Measurements from ENCODE around the gene YIPF5. TPM values are rescaled to one million over a fixed set of nuclear protein-coding genes. Genes with fewer than 3 reads are reported as not detected.

The YIPF5 gene
- total RNA-seq, 1 donor from 2014 or later: 26.1 TPM

DNA sequence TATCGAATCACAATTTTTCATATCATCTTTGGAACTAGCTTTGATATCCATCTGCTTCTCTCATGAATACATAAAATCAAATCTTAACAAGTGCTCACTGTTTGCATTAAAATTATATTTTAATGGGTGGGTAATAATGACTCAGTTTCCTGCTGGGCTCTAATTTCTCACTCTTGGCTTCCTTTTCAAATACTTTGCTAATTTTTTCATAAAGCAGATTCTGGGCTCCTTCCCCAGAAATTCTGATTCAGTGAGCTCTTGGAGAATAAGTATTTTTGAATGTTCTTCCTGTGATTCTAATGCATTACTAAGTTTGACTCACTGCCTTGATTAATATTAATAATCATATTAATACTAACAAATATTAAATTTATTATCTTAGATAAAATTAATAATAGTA, 48.9 kb downstream of the YIPF5 start:
- intact Hi-C loops (cut with micrococcal nuclease): no loop called here
- no peak overlapping the region for H3K27ac ChIP-seq (replicated peaks)

DNA sequence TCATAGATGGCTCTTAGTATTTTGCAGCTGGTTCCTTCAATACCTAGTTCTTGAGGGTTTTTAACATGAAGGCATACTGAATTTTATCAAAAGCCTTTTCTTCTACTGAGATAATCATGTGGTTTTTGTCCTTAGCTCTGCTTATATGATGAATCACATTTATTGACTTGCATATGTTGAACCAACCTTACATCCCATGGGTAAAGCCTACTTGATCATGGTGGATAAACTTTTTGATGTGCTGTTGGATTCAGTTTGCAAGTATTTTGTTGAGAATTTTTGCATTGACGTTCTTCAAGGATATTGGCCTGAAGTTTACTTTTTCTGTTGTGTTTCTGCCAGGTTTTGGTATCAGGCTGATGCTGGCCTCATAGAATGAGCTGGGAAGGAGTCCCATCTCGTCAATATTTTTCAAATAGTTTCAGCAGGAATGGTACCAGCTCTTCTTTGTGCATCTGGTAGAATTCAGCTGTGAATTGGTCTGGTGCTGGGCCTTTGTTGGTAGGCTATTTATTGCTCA, 49.7 kb downstream of the YIPF5 start:
- H3K4me1 ChIP-seq: peaks cover 8% of the 10 kb centered on the region
- TF ChIP-seq, protein P1, sequence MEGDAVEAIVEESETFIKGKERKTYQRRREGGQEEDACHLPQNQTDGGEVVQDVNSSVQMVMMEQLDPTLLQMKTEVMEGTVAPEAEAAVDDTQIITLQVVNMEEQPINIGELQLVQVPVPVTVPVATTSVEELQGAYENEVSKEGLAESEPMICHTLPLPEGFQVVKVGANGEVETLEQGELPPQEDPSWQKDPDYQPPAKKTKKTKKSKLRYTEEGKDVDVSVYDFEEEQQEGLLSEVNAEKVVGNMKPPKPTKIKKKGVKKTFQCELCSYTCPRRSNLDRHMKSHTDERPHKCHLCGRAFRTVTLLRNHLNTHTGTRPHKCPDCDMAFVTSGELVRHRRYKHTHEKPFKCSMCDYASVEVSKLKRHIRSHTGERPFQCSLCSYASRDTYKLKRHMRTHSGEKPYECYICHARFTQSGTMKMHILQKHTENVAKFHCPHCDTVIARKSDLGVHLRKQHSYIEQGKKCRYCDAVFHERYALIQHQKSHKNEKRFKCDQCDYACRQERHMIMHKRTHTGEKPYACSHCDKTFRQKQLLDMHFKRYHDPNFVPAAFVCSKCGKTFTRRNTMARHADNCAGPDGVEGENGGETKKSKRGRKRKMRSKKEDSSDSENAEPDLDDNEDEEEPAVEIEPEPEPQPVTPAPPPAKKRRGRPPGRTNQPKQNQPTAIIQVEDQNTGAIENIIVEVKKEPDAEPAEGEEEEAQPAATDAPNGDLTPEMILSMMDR (IDR thresholded peaks at IDR 0.05; ENCODE audit: borderline replicate concordance): no peak
- H3K4me3 ChIP-seq: no peak overlapping the region

More for the DNA sequence above, 48.9 kb downstream of the YIPF5 start:
- DNase-seq: no peak
- H3K27me3 ChIP-seq (ENCODE audit: low read depth): no peaks in the 10 kb centered on the region
- H3K9me3 ChIP-seq (replicated peaks): peaks cover 5% of the 10 kb centered on the region
- H3K4me1 ChIP-seq: peaks cover 8% of the 10 kb centered on the region
- TF ChIP-seq, protein P1 (IDR thresholded peaks at IDR 0.05; ENCODE audit: borderline replicate concordance): no peak
- H3K36me3 ChIP-seq: no peaks in the 10 kb centered on the region
- H3K4me3 ChIP-seq: no peak overlapping the region

DNA sequence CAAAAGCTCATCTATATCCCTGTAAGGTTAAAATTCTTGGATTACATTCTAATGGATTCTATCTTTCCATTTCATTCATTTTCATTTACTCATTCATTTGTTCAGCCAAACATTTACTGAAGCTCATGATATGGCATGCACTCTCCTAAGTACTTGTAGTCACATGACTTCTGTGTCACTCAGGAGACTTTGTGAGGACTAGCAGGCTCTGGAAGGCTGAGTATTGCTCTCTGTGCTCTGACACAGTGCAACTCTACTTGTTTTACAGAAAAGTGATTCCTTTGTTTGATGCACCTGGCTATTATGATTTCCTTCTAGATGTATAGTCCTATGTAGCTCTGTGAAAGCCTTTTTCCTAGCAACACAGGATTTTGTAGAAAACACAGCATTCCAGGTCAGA, 53.0 kb downstream of the YIPF5 start:
- DNase-seq: no peak
- Histone ChIP-seq H3K27me3 (ENCODE audit: low read depth) (no peaks in the 10 kb centered on the region), H3K27ac (replicated peaks) (no peak overlapping the region), H3K4me3 (no peak overlapping the region), H3K4me1 (peaks cover 8% of the 10 kb centered on the region), H3K36me3 (no peaks in the 10 kb centered on the region), H3K9me3 (replicated peaks) (peaks cover 5% of the 10 kb centered on the region)
- TF ChIP-seq, protein P1 (IDR thresholded peaks at IDR 0.05; ENCODE audit: borderline replicate concordance): no peak
- intact Hi-C loops (cut with micrococcal nuclease): no loop called here

More for the DNA sequence above, 49.7 kb downstream of the YIPF5 start:
- Histone ChIP-seq H3K27me3 (ENCODE audit: low read depth) (no peaks in the 10 kb centered on the region), H3K9me3 (replicated peaks) (peaks cover 5% of the 10 kb centered on the region), H3K27ac (replicated peaks) (no peak overlapping the region), H3K36me3 (no peaks in the 10 kb centered on the region)
- DNase-seq: no peak
- intact Hi-C loops (cut with micrococcal nuclease): no loop called here

DNA sequence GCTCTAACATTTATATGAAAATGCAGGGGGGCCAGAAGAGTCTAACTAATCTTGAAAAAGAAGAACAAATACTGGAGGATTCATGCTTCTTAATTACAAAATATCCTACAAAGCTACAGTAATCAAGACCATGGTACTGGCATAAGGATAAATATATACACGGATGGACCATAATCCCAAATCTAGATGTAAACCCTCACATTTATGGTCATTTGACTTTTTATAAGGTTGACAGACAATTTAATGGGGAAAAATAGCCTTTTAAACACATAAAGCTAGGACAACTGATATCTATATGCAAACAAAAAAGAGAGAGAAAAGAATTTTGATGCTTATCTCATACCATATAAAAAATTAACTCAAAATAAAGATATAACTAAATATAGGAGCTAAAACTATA, 55.9 kb downstream of the YIPF5 start:
- no peak overlapping the region for H3K27ac ChIP-seq (replicated peaks)
- TF ChIP-seq, protein P1 (IDR thresholded peaks at IDR 0.05; ENCODE audit: borderline replicate concordance): no peak
- no peak for DNase-seq
- intact Hi-C loops (cut with micrococcal nuclease): no loop called here
- H3K9me3 ChIP-seq (replicated peaks): peaks cover 2% of the 10 kb centered on the region
- H3K36me3 ChIP-seq: no peaks in the 10 kb centered on the region
- H3K4me3 ChIP-seq: no peak overlapping the region
- H3K4me1 ChIP-seq: peaks cover 8% of the 10 kb centered on the region
- H3K27me3 ChIP-seq (ENCODE audit: low read depth): no peaks in the 10 kb centered on the region

Other genes starting within 250 kb of the YIPF5 start
- gene KCTD16, start 214 bp upstream of the YIPF5 start, total RNA-seq: 0.08 TPM

Data from left ventricle myocardium inferior (tissue), 1 donor.